K562 (cell line): ENCODE data around the gene RBM20. TPM values are rescaled to one million over a fixed set of nuclear protein-coding genes. Genes with fewer than 3 reads are reported as not detected.

ENCODE experiments used
- BACH1 ChIP-seq: fragments of 200-800 bp; sonication (Bioruptor generic); IDR thresholded peaks from 2 replicates; pipeline ENCODE4 v1.6.1; 2016; ENCODE audit warnings: missing genetic modification characterization, missing compliant biosample characterization
- BHLHE40 ChIP-seq: IDR thresholded peaks from 2 replicates; pipeline ENCODE4 v1.6.1; 2011; ENCODE audit warnings: low read length, improper control_type of control experiment
- BRD4 ChIP-seq: fragments of 200-600 bp; sonication (generic); IDR thresholded peaks from 2 replicates; pipeline ENCODE4 v1.6.1; 2017; ENCODE audit warnings: inconsistent platforms
- C11orf30 ChIP-seq: fragments of 450-650 bp; IDR thresholded peaks from 2 replicates; pipeline ENCODE4 v1.6.1; 2016; ENCODE audit warnings: low read depth, mild to moderate bottlenecking
- HDAC8 ChIP-seq: fragments of 450-650 bp; IDR thresholded peaks from 2 replicates; pipeline ENCODE4 v1.6.1; 2016; ENCODE audit warnings: mild to moderate bottlenecking, missing genetic modification characterization, moderate library complexity, missing compliant biosample characterization
- ILF3 ChIP-seq: fragments of 450-650 bp; IDR thresholded peaks from 2 replicates; pipeline ENCODE4 v1.6.1; 2018; ENCODE audit warnings: antibody characterized with exemption, mild to moderate bottlenecking, moderate library complexity, borderline replicate concordance
- L3MBTL2 ChIP-seq: fragments of 450-650 bp; IDR thresholded peaks from 2 replicates; pipeline ENCODE4 v1.6.1; 2016; ENCODE audit warnings: mild to moderate bottlenecking, moderate library complexity
- MYC ChIP-seq, 2 experiments: fragments of 250-450 bp in 1 of 2; sonication (Bioruptor Pico) in 1 of 2; IDR thresholded peaks; 2 replicates each; pipeline versions ENCODE4 v1.5.1 to v1.6.1; 2012 to 2021; ENCODE audit warnings: low read depth in 2 of 2, borderline replicate concordance in 1 of 2, improper control_type of control experiment in 1 of 2, low read length in 1 of 2, mild to moderate bottlenecking in 1 of 2, moderate library complexity in 1 of 2
- NFYB ChIP-seq: IDR thresholded peaks from 2 replicates; pipeline ENCODE4 v1.6.1; 2011; ENCODE audit warnings: mild to moderate bottlenecking, moderate library complexity; ENCODE audit not compliant: insufficient read length; ENCODE audit errors: extremely low read depth
- PREB ChIP-seq: sonication (generic); formaldehyde crosslinking; IDR thresholded peaks from 2 replicates; pipeline ENCODE4 v1.8.1; 2023; ENCODE audit warnings: mild to moderate bottlenecking, missing genetic modification reagents
- RHOXF2B ChIP-seq: fragments of 250-450 bp; sonication (Bioruptor Pico); conservative IDR thresholded peaks from 2 replicates; pipeline ENCODE4 v1.5.1; 2021
- RUNX1 ChIP-seq: sonication (generic); IDR thresholded peaks from 2 replicates; pipeline ENCODE4 v1.6.1; 2016; ENCODE audit warnings: antibody characterized with exemption, low read depth
- SLC30A9 ChIP-seq: fragments of 250-450 bp; sonication (Bioruptor Pico); IDR thresholded peaks from 2 replicates; pipeline ENCODE4 v1.8.0; 2022; ENCODE audit warnings: mild to moderate bottlenecking, moderate library complexity
- SPI1 ChIP-seq: IDR thresholded peaks from 2 replicates; pipeline ENCODE4 v1.6.1; 2011; ENCODE audit warnings: low read depth, low read length, control low read depth, borderline replicate concordance
- TEAD4 ChIP-seq, 2 experiments: sonication (generic) in 1 of 2; formaldehyde crosslinking in 1 of 2; IDR thresholded peaks; 2 replicates each; pipeline versions ENCODE4 v1.6.1 to v1.8.0; 2012 to 2022; ENCODE audit warnings: borderline replicate concordance in 1 of 2, inconsistent platforms in 1 of 2, low read length in 1 of 2, mild to moderate bottlenecking in 1 of 2, missing genetic modification reagents in 1 of 2
- ZBED1 ChIP-seq: IDR thresholded peaks from 2 replicates; pipeline ENCODE4 v1.6.1; 2014
- ZNF146 ChIP-seq: IDR thresholded peaks from one replicate; pipeline ENCODE4 v1.6.1; 2018; ENCODE audit warnings: missing compliant biosample characterization; ENCODE audit not compliant: unreplicated experiment
- ZNF224 ChIP-seq: sonication (generic); formaldehyde crosslinking; IDR thresholded peaks from 2 replicates; pipeline ENCODE4 v1.8.0; 2022; ENCODE audit warnings: mild to moderate bottlenecking, missing genetic modification reagents
- ZNF239 ChIP-seq: fragments of 250-450 bp; sonication (Bioruptor Pico); IDR thresholded peaks from 2 replicates; pipeline ENCODE4 v1.4.0; 2020; ENCODE audit warnings: mild to moderate bottlenecking
- ZNF324 ChIP-seq: fragments of 250-450 bp; sonication (Bioruptor Pico); IDR thresholded peaks from 2 replicates; pipeline ENCODE4 v1.4.0; 2020; ENCODE audit warnings: mild to moderate bottlenecking
- ZNF57 ChIP-seq: fragments of 450-650 bp; formaldehyde crosslinking; IDR thresholded peaks from 2 replicates; pipeline ENCODE4 v1.4.0; 2020; ENCODE audit warnings: mild to moderate bottlenecking, moderate library complexity
- ZNF583 ChIP-seq: fragments of 250-450 bp; sonication (Bioruptor Pico); IDR thresholded peaks from 2 replicates; pipeline ENCODE4 v1.4.0; 2020
- ZNF668 ChIP-seq: fragments of 250-450 bp; sonication (Bioruptor Pico); IDR thresholded peaks from 2 replicates; pipeline ENCODE4 v1.8.0; 2022; ENCODE audit warnings: mild to moderate bottlenecking, inconsistent platforms
- polyA plus RNA-seq, 8 experiments: library from polyadenylated mRNA; depleted of rRNA in 4 of 8; stranded (reverse) in 5 of 8; unstranded in 3 of 8; fragments of >200 nt; fragmentation: Nextera tagmentation in 2 of 8; fragmentation: Illumina TruSeq in 1 of 8; extraction: Ambion mirVana in 2 of 8; extraction: Trizol in 1 of 8; gene quantifications; 2 replicates each; pipeline versions ENCODE4 v1.2.1 to v1.2.3, GENCODE V29; 2011 to 2014; ENCODE audit warnings: inconsistent platforms in 1 of 8, missing spikeins in 1 of 8
- total RNA-seq, 7 experiments: library from RNA; depleted of rRNA in 6 of 7; stranded (reverse); fragments of >200 nt in 6 of 7; fragmentation: Illumina TruSeq in 2 of 7; extraction: Trizol in 2 of 7; gene quantifications; 2 replicates each; pipeline versions ENCODE4 v1.2.1 to v1.2.3, GENCODE V29; 2011 to 2021; ENCODE audit warnings: low replicate concordance in 1 of 7
- TF ChIP-seq, protein P1 (sequence below): fragments of 150-350 bp; IDR thresholded peaks from 2 replicates; pipeline ENCODE4 v1.6.1; 2014; ENCODE audit warnings: low read depth, mild to moderate bottlenecking, low read length, borderline replicate concordance
- TF ChIP-seq, protein P2 (sequence below): fragments of 450-650 bp; IDR thresholded peaks from 2 replicates; pipeline ENCODE4 v1.6.1; 2016

The RBM20 gene
- total and polyA plus RNA-seq, 9 of the 15 experiments (the other 6 are each of a cell fraction or from before 2014, with no cell fraction given): 0.63 to 5.7 (median 3.2) TPM

- TF ChIP-seq, protein P1, sequence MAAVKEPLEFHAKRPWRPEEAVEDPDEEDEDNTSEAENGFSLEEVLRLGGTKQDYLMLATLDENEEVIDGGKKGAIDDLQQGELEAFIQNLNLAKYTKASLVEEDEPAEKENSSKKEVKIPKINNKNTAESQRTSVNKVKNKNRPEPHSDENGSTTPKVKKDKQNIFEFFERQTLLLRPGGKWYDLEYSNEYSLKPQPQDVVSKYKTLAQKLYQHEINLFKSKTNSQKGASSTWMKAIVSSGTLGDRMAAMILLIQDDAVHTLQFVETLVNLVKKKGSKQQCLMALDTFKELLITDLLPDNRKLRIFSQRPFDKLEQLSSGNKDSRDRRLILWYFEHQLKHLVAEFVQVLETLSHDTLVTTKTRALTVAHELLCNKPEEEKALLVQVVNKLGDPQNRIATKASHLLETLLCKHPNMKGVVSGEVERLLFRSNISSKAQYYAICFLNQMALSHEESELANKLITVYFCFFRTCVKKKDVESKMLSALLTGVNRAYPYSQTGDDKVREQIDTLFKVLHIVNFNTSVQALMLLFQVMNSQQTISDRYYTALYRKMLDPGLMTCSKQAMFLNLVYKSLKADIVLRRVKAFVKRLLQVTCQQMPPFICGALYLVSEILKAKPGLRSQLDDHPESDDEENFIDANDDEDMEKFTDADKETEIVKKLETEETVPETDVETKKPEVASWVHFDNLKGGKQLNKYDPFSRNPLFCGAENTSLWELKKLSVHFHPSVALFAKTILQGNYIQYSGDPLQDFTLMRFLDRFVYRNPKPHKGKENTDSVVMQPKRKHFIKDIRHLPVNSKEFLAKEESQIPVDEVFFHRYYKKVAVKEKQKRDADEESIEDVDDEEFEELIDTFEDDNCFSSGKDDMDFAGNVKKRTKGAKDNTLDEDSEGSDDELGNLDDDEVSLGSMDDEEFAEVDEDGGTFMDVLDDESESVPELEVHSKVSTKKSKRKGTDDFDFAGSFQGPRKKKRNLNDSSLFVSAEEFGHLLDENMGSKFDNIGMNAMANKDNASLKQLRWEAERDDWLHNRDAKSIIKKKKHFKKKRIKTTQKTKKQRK: no peak
- TF ChIP-seq ZNF239 (CRISPR knock-in tag) (no peak), ZNF668 (CRISPR knock-in tag) (no peak), BHLHE40 (no peak), RUNX1 (no peak), SLC30A9 (CRISPR knock-in tag) (no peak), ZBED1 (no peak), ZNF57 (CRISPR knock-in tag) (no peak), HDAC8 (tag) (no peak), TEAD4 (IDR thresholded peaks at IDR 0.05; ENCODE audit: low read length) (no peak), TEAD4 (CRISPR knock-in tag; IDR thresholded peaks at IDR 0.05; ENCODE audit: borderline replicate concordance) (no peak), ZNF224 (no peak), BRD4 (no peak), SPI1 (peak; percentile 100), NFYB (no peak), ZNF583 (CRISPR knock-in tag) (no peak), ZNF324 (CRISPR knock-in tag) (no peak), PREB (CRISPR knock-in tag) (no peak), MYC (IDR thresholded peaks at IDR 0.05; ENCODE audit: low read depth, low read length) (peak; percentile 70), MYC (CRISPR knock-in tag; IDR thresholded peaks at IDR 0.05; ENCODE audit: borderline replicate concordance, low read depth) (no peak), BACH1 (tag) (no peak), RHOXF2B (CRISPR knock-in tag) (no peak), C11orf30 (no peak), ILF3 (no peak), ZNF146 (CRISPR knock-in tag) (no peak), L3MBTL2 (peak; percentile 51; the same call in 1 of the 2 replicates)
- TF ChIP-seq, protein P2, sequence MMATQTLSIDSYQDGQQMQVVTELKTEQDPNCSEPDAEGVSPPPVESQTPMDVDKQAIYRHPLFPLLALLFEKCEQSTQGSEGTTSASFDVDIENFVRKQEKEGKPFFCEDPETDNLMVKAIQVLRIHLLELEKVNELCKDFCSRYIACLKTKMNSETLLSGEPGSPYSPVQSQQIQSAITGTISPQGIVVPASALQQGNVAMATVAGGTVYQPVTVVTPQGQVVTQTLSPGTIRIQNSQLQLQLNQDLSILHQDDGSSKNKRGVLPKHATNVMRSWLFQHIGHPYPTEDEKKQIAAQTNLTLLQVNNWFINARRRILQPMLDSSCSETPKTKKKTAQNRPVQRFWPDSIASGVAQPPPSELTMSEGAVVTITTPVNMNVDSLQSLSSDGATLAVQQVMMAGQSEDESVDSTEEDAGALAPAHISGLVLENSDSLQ: no peak
These were observed 73.8 kb downstream of the RBM20 start (continued) for GRCh38 chr10:110717781-110718589.
